AG04450 (cell line): Measurements from ENCODE around the gene SLC51B. TPM values are rescaled to one million over a fixed set of nuclear protein-coding genes. Genes with fewer than 3 reads are reported as not detected.

Experiments
- CTCF ChIA-PET: fragments of 300-600, 350-600 bp; formaldehyde crosslinking; extraction: SDS; loops from one replicate; lab custom pipeline; 2022; ENCODE audit warnings: antibody characterized with exemption, inconsistent platforms; lab: Charles Lee
- POLR2A ChIA-PET: fragments of 350-600 bp; formaldehyde crosslinking; extraction: SDS; loops from one replicate; lab custom pipeline; 2021; ENCODE audit warnings: antibody characterized with exemption, inconsistent platforms; lab: Yijun Ruan, JAX
- DNase-seq: peaks from one replicate; pipeline ENCODE4 v3.0.0-alpha.2; 2011; ENCODE audit warnings: low read depth, low spot score
- H3K27ac ChIP-seq: one replicate; pipeline ENCODE4 v1.5.1; 2012; ENCODE audit warnings: low read depth, low read length, control low read depth
- H3K27me3 ChIP-seq: one replicate; pipeline ENCODE4 v1.6.0; 2012; ENCODE audit warnings: low read length; ENCODE audit not compliant: control insufficient read depth, insufficient read depth
- H3K4me3 ChIP-seq: 2 replicates; pipeline ENCODE4 v1.5.1; 2011; ENCODE audit warnings: mild to moderate bottlenecking, low read depth, low read length, control low read depth
- H3K9me3 ChIP-seq: 2 replicates; pipeline ENCODE4 v1.5.1; 2012; ENCODE audit warnings: low read length; ENCODE audit not compliant: control insufficient read depth, insufficient read depth
- CTCF ChIP-seq: IDR thresholded peaks from 2 replicates; pipeline ENCODE4 v1.5.1; 2011; ENCODE audit warnings: low read depth, low read length, control low read depth, inconsistent platforms
- polyA plus RNA-seq: library from polyadenylated mRNA; depleted of rRNA; stranded (reverse); fragments of >200 nt; gene quantifications from 2 replicates; pipeline ENCODE4 v1.2.3, GENCODE V29; 2011

The SLC51B gene
- polyA plus RNA-seq, 1 experiment, result 0.61 TPM

- Histone ChIP-seq H3K27me3 (peaks cover 7% of the 10 kb centered on the region), H3K4me3 (no peak overlapping the region), H3K27ac (no peak overlapping the region), H3K9me3 (peaks cover 4% of the 10 kb centered on the region)
- TF ChIP-seq CTCF, result no peak
- ChIA-PET CTCF (interaction anchor here (2.4 to 6.2 kb wide), 2 partner anchors 25 to 29 kb away, joined by 6 to 83 read pairs; no protein-coding TSS in a partner anchor), POLR2A (no interaction called here)
- DNase-seq, result no peak
Observed at GRCh38 chr15:65057549-65057940, 12.4 kb downstream of the SLC51B start.

- POLR2A ChIA-PET, result interaction anchor here (1.5 kb wide), 1 partner anchor 10 kb away, joined by 4 read pairs; no protein-coding TSS in a partner anchor
- Histone ChIP-seq H3K9me3 (peaks cover 4% of the 10 kb centered on the region), H3K27ac (no peak overlapping the region), H3K4me3 (no peak overlapping the region), H3K27me3 (peaks cover 7% of the 10 kb centered on the region)
- no peak for TF ChIP-seq CTCF
- no peak for DNase-seq
- CTCF ChIA-PET, result interaction anchor here (0.5 to 1.3 kb wide), 2 partner anchors 31 to 43 kb away, joined by 3 to 4 read pairs; no protein-coding TSS in a partner anchor
Observed at GRCh38 chr15:65058394-65059368, 13.5 kb downstream of the SLC51B start.

GRCh38 chr15:65059369-65059750 is 14.2 kb downstream of the SLC51B start:
- no peak overlapping the region for H3K4me3 ChIP-seq
- peaks cover 7% of the 10 kb centered on the region for H3K27me3 ChIP-seq
- no peak for DNase-seq
- POLR2A ChIA-PET, result interaction anchor here (1.5 kb wide), 1 partner anchor 10 kb away, joined by 4 read pairs; no protein-coding TSS in a partner anchor
- CTCF ChIA-PET, result interaction anchor here (1.9 to 2.1 kb wide), 2 partner anchors 26 to 42 kb away, joined by 6 to 8 read pairs; no protein-coding TSS in a partner anchor
- H3K27ac ChIP-seq, result no peak overlapping the region
- H3K9me3 ChIP-seq, result peaks cover 4% of the 10 kb centered on the region
- TF ChIP-seq CTCF, result no peak

GRCh38 chr15:65059931-65060596 is 14.9 kb downstream of the SLC51B start:
- DNase-seq, result no peak
- CTCF ChIA-PET, result interaction anchor here (0.5 to 2.1 kb wide), 3 partner anchors 10 to 41 kb away, joined by 4 to 8 read pairs (median 6); no protein-coding TSS in a partner anchor
- H3K27me3 ChIP-seq, result peaks cover 9% of the 10 kb centered on the region
- H3K27ac ChIP-seq, result no peak overlapping the region
- POLR2A ChIA-PET, result interaction anchor here (1.5 kb wide), 1 partner anchor 9 kb away, joined by 4 read pairs; no protein-coding TSS in a partner anchor
- peaks cover 4% of the 10 kb centered on the region for H3K9me3 ChIP-seq
- no peak overlapping the region for H3K4me3 ChIP-seq
- TF ChIP-seq CTCF, result no peak
